Peyer's patch (tissue), 4 donors: Measurements from ENCODE around the gene TGM5. TPM values are rescaled to one million over a fixed set of nuclear protein-coding genes. Genes with fewer than 3 reads are reported as not detected.
A peak's percentile ranks its signal among the peaks of the same experiment; 100 is the strongest.

Source experiments
- DNase-seq, 3 donors: peaks; one replicate each; pipeline ENCODE4 v3.0.0-alpha.2; 2017 to 2019
- H3K27ac ChIP-seq, 4 donors: fragments of 200-600 bp; sonication (generic); one replicate each; pipeline ENCODE4 v1.5.1; 2016 to 2019
- H3K27me3 ChIP-seq, 2 donors: fragments of 200-600 bp; sonication (generic); one replicate each; pipeline ENCODE4 v1.5.1; 2019
- H3K36me3 ChIP-seq, 3 donors: fragments of 200-600 bp; sonication (generic); one replicate each; pipeline ENCODE4 v1.5.1; 2016 to 2019
- H3K4me1 ChIP-seq, 4 donors: fragments of 200-600 bp; sonication (generic); one replicate each; pipeline ENCODE4 v1.5.1; 2016 to 2019
- H3K4me3 ChIP-seq, 4 donors: fragments of 200-600 bp; sonication (generic); 1 replicate in 3 of 4; 2 replicates in 1 of 4; pipeline ENCODE4 v1.5.1; 2016 to 2019; ENCODE audit warnings: mild to moderate bottlenecking in 1 of 4
- H3K9me3 ChIP-seq, 4 donors: fragments of 200-600 bp; sonication (generic); one replicate each; pipeline ENCODE4 v1.5.1; 2016 to 2019; ENCODE audit warnings: mild to moderate bottlenecking in 1 of 4
- CTCF ChIP-seq, 6 experiments: fragments of 450-650 bp in 4 of 6; fragments of 200-600 bp in 2 of 6; sonication (generic) in 1 of 6; IDR thresholded peaks; one replicate each; pipeline ENCODE4 v1.5.1; 2017 to 2019; ENCODE audit warnings: antibody characterized with exemption in 6 of 6, mild to moderate bottlenecking in 3 of 6, moderate library complexity in 1 of 6
- POLR2A ChIP-seq, 2 donors: fragments of 450-650 bp; IDR thresholded peaks; one replicate each; pipeline ENCODE4 v1.5.1; 2017; ENCODE audit warnings: antibody characterized with exemption in 2 of 2, mild to moderate bottlenecking in 2 of 2, moderate library complexity in 2 of 2
- total RNA-seq, 4 donors: library from RNA; depleted of rRNA; stranded (reverse); fragments of >200 nt; gene quantifications; one replicate each; pipeline ENCODE4 v1.1.0, GENCODE V29; 2016

TGM5 gene
- total RNA-seq, 4 donors from 2014 or later, result not detected

DNA sequence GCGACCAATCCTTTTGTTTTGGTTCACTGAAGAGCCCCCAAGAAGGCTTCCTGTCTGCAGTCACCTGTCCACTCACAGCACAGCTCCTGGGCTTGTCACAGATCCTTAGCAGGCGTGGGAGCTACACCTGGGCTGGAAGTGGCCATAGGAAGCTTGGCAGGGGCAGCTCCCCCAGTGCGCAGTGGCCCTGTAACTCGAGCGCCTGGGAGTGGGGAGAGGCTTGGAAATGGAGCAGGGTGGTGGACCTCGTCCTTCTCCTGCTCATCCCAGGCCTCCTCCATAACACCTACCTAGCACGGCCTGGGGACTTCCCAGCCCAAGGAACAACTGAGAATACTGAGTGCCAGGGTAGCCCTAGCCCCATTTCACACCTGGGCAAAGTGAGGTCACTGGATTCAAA is 19.3 kb upstream of the TGM5 start:
- no peak for DNase-seq
- TF ChIP-seq CTCF (IDR thresholded peaks at IDR 0.05), result no peak
- TF ChIP-seq POLR2A (IDR thresholded peaks at IDR 0.05), result no peak
- Histone ChIP-seq H3K9me3 (no peaks in the 10 kb centered on the region), H3K4me1 (no peaks in the 10 kb centered on the region), H3K4me3 (no peak overlapping the region), H3K36me3 (no peaks in the 10 kb centered on the region), H3K27ac (no peak overlapping the region), H3K27me3 (no peaks in the 10 kb centered on the region)

DNA sequence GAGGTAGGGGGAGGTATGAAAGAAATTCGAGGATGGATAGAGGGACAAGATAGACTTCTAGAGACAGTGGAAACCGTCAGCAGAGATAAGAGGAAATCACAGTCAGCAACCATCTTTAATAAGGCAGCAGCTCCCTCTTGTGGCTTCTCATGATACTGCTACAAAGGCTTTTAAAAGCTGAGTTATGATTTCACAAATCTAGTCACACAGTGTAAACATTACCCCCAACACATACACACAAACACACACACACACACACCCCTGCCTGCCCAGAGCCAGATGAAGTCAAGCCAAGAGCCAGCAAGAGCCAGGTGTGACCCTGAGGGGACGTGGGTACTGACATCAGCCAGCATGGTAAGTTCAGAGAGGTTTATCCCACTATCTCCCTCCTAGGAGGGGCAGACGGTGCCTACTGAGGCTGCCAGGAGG is 18.9 kb upstream of the TGM5 start:
- Histone ChIP-seq H3K27me3 (no peaks in the 10 kb centered on the region), H3K27ac (no peak overlapping the region), H3K9me3 (no peaks in the 10 kb centered on the region), H3K4me3 (no peak overlapping the region), H3K4me1 (no peaks in the 10 kb centered on the region), H3K36me3 (no peaks in the 10 kb centered on the region)
- peak; percentile 58 to 93 (median 88) for TF ChIP-seq CTCF (IDR thresholded peaks at IDR 0.05)
- TF ChIP-seq POLR2A (IDR thresholded peaks at IDR 0.05), result no peak
- peak in 2 of 3 donors; percentile 55 to 84 for DNase-seq

DNA sequence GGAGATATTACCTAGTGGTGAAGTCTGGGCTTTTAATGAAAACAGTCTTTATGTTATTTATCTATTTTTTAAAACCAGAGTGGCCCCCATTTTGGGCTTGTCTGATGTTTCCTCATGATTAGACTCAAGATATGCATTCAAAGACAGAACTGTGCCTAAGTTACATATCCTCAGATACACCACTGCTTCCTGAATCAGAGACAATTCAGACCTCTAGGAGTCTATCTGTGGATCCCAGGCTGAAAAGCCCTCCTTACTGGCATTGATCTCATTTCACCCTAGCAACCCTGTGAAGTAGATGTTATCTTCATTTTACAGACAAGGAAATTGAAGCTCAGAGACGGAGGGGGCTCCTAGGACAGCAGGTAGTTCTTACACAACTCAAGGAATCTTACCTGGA is 16.8 kb upstream of the TGM5 start:
- DNase-seq, result no peak
- no peak overlapping the region for H3K27ac ChIP-seq
- H3K4me3 ChIP-seq, result no peak overlapping the region
- H3K27me3 ChIP-seq, result no peaks in the 10 kb centered on the region
- no peaks in the 10 kb centered on the region for H3K4me1 ChIP-seq
- no peaks in the 10 kb centered on the region for H3K9me3 ChIP-seq
- TF ChIP-seq POLR2A (IDR thresholded peaks at IDR 0.05) (no peak), CTCF (IDR thresholded peaks at IDR 0.05) (no peak)
- H3K36me3 ChIP-seq, result no peaks in the 10 kb centered on the region

DNA sequence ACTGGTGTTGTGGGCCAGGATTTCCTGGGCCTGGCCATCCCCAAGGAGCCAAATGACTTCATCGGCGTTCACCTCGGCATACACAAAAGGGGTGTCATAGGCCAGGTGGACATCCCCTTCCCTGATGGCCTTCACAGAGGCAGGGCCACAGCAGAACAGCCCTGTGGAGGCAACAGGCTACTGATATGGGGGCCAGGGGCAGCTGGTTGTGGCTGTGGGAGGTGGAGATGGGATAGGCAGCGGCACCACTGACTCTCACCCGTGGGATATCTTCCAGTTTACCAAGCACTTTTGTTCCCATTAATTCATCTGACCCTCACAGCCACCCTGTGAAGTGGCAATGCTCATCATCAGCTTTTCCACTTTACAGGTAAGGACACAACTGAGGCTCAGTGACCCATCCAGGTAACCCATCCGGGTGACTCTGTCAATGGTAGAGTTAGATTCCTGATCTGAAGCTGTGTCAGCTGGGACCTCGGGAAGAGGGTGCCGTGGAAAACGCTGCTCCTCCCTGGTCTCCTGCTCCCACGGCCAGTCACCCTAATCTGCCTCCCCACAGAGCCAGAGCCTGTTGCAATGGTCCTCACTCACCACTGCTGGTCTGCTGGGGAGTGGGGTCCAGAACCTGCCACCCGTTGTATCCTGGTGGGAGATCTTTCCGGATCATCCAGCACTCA is 15.3 kb upstream of the TGM5 start:
- no peak for DNase-seq
- Histone ChIP-seq H3K4me1 (no peaks in the 10 kb centered on the region), H3K4me3 (no peak overlapping the region), H3K36me3 (no peaks in the 10 kb centered on the region), H3K9me3 (no peaks in the 10 kb centered on the region), H3K27ac (no peak overlapping the region), H3K27me3 (no peaks in the 10 kb centered on the region)
- TF ChIP-seq CTCF (IDR thresholded peaks at IDR 0.05) (no peak), POLR2A (IDR thresholded peaks at IDR 0.05) (no peak)

GRCh38 chr15:43280996-43281395 is 14.3 kb upstream of the TGM5 start:
- Histone ChIP-seq H3K9me3 (no peaks in the 10 kb centered on the region), H3K4me1 (no peaks in the 10 kb centered on the region), H3K4me3 (no peak overlapping the region), H3K36me3 (no peaks in the 10 kb centered on the region), H3K27me3 (no peaks in the 10 kb centered on the region), H3K27ac (no peak overlapping the region)
- TF ChIP-seq CTCF (IDR thresholded peaks at IDR 0.05), result no peak
- no peak for TF ChIP-seq POLR2A (IDR thresholded peaks at IDR 0.05)
- DNase-seq, result no peak

- Histone ChIP-seq H3K27ac (no peak overlapping the region), H3K36me3 (no peaks in the 10 kb centered on the region), H3K4me3 (no peak overlapping the region), H3K9me3 (no peaks in the 10 kb centered on the region), H3K4me1 (no peaks in the 10 kb centered on the region), H3K27me3 (no peaks in the 10 kb centered on the region)
- no peak for TF ChIP-seq POLR2A (IDR thresholded peaks at IDR 0.05)
- TF ChIP-seq CTCF (IDR thresholded peaks at IDR 0.05), result no peak
- DNase-seq, result no peak
Observed at GRCh38 chr15:43279496-43279895, 12.8 kb upstream of the TGM5 start.
